EL (cell line): ENCODE results near the gene TRMT11.
A peak's percentile ranks its signal among the peaks of the same experiment; 100 is the strongest.

Experiments
- DNase-seq: peaks from one replicate; pipeline ENCODE4 v3.0.0-alpha.2; 2016

Gene TRMT11

DNA sequence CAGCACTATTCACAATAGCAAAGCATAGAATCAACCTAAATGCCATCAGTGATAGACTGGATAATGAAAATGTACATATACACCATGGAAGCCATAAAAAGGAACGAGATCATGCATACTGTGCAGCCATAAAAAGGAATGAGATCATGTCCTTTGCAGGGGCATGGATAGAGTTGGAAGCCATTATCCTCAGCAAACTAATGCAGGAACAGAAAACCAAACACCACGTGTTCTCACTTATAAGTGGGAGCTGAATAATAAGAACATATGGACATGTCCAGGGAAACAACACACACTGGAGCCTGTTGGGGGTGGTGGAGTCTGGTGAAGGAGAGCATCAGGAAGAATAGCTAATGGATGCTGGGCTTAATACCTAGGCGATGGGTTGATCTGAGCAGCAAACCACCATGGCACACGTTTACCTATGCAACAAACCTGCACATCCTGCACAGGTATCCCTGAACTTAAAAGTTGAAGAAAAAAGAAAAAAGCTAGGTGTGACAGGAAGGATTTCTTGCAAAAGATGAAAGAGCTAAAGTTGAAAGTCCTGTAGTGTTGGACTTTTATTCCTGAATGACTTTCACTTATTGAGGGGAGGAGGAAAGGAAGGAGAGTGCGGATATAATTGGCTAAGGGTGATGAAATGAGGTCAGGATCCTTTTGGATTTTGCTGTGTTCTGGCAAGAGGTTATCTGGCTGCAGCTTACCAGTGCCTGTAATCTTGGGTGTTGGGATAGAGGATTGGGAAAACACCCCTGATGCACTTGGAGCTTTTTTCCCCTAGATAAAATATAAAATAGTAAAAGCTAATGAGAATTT is 8.5 kb downstream of the TRMT11 start:
- no peak for DNase-seq

DNA sequence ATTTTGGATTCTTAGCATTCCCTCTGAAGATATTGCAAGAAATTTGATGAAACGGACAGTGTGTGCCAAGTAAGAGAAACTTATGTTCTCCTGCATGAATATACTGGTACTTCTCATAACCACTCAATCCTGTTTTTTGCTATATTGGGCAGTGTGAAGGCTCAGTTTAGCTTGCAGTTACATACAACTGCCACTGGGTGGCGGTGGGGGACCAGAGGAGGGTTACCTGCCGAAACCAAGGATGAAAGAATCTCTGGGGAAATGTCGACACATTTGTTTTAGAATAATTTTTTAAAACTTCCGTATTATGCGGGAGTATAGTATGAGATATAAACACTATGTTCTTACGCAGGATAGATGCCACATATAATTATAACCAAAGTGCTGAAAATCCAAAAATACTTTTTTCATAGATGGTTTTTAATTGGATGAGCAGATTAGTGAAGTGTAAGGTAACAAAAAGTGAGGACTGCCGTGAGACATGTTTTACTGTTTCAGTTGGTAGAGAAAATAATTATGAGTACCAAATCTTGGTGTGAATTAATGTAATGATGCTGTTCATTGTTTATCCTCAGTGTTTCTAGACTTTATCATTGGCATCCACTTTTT is 9.7 kb downstream of the TRMT11 start:
- peak; percentile 67 for DNase-seq

DNA sequence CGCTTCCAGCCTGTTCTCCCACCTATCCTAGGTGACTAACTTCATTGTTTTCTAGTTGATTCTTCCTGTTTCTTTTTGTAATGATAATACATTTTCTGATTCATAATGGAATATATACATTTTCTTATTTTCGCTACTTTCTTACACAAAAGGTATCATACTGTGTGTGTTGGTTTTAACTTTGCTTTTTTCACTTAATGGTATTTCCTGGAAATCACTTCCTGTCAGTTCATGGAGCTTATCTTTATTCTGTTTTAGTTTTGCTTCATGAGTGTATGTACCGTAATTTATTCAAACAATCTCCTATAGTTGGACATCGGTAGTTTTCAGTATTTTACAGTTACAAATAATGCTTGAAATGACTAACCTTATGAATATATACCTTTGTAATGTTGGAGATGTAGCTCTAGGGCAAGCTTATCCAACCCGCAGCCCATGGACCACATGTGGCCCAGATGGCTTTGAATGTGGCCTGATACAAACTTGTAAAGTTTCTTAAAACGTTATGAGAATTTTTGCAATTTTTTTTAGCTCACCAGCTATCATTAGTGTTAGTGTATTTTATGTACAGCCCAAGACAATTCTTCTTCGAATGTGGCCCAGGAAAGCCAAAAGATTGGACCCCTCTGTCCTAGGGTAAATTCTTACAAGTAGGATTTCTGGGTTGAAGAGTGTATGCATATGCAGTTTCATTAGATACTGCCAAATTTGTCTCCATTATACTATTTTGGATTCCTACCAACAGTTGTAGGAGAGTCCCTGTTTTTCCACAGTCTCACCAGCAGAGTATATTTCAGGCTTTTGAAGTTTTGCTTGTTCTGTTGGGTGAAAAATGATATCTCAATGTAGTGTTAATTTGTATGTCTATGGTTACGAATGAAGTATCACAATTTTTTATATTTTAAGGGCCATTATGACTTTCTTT is 16.7 kb downstream of the TRMT11 start:
- DNase-seq = peak; percentile 32

DNA sequence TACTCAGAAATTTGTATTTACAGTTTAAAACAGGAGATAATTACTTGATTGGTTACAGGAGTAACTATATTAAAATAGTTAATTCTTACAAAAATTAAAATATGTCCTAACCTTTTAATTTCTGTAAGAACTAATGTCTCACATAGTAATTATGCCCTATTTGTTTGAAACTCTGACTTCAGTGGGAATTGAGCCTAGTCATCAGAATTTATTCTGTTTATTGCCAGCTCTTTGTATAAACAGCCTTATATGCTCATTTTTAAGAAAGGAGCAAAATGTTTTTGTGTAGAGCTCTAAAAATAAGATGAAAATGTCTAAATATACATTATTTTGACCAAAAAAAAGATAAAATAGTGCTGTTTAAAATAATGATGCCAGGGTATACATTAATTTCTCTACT is 21.5 kb downstream of the TRMT11 start:
- DNase-seq = no peak

DNA sequence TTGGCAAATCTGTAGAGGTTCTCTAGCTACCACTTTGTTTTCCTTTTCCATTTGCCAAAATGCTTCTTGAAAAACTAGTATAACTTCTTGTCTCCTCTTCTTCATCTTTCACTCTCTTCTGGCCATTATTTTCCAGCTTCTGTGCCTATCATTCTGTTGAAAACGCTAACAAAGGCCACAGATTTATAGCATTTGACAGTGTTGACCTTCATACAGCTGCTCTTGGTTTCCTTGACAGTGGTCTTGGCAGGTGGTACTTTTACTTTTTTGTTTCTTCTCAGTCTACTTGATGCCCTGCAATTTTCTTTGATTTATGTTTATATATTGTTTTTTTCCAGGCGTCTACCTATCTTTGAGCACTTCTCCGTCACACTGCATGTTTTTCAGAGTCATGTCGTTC is 23.7 kb downstream of the TRMT11 start:
- no peak for DNase-seq

DNA sequence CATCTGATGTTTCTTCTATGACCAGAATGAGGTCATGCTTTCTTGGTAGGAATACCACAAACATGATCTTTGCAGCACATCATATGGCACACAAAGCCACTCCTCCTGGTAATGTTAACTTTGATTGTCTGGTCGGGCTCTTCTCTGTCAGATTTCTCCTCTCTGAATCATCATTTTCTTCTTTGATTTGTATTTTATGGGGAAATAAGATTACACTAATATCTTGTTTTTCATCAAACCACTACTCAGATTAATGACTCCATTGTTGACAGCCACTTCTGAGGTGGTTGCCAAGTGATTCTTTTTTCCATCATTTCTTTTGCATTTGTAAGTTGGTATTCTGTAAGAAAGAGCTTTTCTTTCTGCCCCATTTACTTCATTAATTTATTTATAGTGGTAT is 29.5 kb downstream of the TRMT11 start:
- peak; percentile 70 for DNase-seq

DNA sequence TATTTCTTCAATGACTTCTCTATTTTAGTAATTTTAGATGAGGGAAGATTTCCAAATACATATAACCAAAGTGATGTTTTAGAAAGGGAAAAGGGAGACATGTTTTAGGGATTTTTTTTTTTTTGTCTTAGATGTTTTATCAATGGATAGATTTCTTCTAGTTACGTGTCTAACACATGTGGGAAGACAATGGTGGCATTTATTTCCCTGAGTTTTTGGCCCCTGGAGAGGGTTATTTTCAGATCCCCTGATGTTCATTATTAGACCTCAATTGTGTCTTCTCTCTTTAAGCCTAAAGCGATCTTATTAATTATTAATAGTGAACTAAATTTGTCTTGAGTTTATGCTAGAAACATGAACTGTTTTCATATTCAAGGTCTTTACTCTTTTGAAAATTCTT is 30.3 kb downstream of the TRMT11 start:
- DNase-seq = no peak

DNA sequence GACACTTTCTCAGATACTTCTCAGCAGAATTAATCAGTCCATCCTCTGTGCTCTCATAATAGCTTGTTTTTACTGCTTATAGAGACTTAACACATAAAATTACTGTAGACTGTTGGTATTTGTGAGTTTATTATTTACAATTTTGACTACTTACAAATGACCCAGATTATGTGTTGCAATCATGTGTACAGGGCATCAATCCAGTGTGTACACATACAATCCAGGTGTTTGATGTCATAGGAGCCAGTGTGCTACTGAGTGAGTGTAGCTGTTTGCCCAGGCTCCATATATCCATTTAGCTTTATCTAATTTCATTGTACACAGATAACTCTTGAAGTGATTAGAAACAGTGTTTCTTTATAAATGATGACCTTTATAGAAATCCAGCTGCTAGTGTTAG is 31.3 kb downstream of the TRMT11 start:
- no peak for DNase-seq

DNA sequence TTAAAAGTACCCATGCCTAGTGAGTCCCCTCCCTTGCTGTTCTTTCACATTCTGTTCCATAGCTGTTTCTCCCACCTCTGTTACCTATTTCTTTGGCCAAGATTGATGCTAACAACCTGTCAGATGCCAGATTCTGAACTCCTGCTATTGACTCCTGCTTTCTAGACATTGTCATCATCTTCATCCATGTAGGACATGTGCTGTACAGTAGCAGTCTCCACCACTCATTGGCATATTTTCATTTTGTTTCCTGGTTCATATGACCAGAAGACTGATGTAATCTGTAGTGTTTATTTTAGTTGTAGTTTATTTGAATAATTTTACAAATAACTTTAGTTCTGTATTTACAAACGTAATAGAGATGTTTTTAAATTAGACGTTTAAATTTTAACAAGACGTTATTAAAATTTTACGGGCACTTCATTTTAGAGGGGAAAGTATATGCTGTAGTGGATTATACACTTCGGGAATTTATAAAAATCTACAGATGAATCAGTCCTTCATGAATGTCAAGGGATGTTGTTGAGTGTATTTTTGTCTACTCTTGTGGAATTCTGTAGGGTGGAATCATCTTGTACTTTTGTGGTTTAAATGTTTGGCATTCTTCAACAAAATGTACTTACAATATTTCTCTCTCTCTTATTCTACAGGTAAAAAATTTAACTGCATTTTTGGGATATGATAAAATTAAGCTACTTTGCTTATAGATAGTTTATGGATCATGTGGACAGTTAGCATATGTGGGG is 34.1 kb downstream of the TRMT11 start:
- peak; percentile 31 for DNase-seq

DNA sequence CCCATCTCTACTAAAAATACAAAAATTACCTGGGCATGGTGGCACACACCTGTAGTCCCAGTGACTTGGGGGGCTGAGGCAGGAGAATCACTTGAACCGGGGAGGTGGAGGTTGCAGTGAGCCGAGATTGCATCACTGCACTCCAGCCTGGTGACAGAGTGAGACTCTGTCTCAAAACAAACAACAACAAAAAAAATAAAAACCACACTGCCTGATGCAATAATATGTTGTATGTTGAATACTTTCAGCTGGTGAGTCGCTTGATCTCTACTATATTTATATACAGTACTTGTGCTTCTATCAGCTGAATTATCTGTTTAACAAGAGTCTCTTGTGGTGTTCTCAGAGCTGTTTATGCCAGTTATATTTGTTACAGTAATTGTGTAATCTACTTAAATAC is 37.1 kb downstream of the TRMT11 start:
- peak; percentile 27 for DNase-seq

DNA sequence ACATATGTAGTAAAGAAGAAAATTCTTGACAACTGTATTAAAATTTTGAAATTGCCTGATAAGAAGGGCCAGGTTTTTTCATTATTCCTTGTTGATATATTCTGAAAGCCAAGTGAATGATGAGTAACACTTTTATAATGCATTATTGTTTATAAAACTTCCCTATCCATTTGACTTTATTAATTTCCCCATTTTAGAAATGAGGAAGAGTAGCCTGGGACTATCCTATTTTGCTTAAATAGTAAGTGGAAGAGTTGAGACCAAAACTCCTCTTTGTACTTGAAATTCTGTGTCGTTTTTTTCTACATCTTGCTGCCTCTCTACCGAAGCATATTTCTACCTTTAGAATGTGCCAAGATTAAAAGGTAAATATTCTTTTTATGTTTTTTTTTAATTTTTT is 39.7 kb downstream of the TRMT11 start:
- no peak for DNase-seq

DNA sequence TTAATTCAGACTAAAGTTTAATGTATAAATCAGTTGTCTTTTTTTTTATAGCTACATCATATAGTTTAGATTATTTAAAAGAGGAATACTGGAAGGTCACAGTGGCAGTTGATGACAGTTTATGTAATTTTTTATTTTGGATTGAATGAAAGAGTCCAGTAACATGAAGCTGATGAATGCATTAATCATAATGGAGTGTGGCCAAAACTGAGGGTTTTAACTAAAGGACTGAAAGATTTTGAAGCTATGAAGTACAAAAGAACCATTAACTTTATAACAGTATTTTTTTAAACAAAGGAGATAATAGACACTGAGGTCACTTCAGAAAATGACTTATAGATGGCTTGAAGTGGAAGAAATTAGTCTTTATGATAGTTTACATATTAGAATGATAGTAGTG is 41.3 kb downstream of the TRMT11 start:
- DNase-seq = no peak

DNA sequence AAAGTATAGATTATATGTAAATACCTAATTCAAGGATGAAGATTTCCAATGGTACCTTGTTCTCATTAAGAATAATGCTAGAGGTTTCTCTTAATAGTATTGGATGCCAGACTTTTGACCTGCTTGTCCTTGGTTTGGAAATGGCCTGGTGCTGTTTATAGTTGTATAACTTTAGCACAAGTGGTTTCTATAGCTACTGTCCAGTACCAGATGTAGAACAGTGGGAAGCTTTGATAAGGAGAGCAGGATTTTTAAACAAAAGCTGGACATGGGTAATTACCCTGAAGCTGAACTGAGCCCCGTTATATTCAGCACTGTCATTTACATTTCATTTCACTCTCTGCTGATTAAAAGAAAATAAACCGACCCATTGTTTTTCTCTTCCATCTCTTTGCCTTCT is 43.7 kb downstream of the TRMT11 start:
- no peak for DNase-seq

DNA sequence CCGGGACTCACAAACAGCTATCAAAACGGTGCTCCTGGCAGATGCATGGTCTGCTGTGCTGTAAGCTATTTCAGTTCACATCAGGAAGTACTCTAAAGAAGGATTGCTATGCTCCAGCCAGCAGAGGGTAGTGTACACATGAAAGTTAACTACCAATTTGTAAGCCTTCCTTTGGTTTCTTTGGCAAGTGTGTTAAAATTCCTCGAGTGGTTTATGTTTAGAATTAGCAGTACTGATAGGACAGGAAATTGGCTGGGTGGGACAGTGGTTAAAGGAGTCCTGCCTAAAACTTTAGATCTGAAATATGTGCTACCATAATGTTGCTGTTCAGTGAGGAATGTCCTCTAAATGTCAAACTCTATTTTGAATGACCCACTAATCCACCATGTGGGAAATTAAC is 47.4 kb downstream of the TRMT11 start:
- DNase-seq = peak; percentile 85

DNA sequence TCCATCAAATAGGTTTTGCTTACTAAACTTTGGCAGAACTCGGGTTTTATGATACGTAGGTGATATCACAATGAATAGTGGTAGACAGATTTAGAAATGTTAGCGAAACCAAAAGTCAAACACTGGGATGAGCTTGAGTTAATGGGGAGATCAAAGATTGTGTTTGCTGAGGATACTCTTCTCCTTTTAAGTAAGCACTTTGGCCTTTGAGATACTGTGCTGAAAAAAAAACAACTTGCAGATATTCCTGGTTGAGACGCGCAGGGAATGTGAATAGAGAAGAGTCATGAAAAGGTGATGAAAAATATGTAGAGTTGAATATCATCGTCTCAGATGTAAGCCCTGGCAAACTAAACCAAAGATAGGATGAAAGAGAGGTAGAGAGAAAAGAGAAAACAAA is 48.3 kb downstream of the TRMT11 start:
- DNase-seq = no peak

DNA sequence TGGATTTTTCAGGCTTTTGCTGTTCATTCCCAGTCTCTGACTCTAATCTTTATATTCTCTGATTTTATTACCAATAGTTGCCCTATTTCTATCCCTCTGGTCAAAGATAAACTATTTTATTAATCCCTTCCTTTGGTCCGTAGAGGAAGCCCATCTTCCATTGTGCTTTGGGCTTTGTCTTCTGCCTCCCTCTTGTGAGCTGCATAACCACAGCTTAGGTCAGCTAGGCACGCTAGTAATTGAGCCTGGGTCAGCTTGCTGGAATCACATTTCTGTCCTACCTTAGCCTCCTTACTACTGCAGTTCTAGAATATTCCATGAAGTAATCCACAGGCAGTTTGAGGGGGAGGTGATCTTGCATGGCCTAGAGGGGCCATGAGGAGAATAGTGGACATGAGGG is 49.4 kb downstream of the TRMT11 start:
- no peak for DNase-seq

DNA sequence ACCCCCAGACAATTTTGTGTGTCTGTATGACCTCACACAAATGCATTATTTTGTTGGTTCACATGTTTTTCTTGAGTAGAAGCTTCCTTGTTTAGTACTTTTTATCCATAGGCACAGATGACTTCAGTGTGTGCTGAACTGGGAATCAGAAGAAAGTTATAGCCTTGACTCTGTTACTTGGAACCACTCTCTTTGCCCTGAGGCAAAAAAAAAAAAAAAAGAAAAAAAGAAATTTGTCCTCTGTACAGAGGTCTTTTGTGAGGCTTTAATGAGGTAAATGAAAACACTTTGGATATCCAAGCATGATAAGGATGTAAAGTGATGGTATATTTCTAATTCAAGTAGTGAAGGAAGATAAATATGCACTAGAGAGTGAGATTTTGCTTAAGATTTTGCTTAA is 51.9 kb downstream of the TRMT11 start:
- DNase-seq = peak; percentile 13

DNA sequence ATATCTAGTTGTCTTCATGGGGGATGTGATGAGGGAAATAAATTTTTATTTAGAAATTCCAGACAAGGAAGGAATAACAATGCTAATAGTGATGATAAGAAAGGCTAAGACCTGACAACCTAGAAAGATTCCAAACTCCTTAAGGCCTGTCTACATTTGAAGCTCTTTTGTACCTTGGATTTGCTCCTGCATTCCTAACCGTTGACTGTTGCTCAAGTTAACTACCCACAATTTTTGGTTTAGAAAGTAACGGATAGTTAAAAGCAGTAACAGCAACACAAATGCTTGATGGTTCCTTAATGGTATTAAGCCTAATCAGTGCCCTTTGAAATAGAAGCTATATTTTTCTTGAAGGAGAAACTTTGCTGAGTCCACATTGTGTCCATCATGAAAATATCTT is 52.9 kb downstream of the TRMT11 start:
- peak; percentile 73 for DNase-seq

DNA sequence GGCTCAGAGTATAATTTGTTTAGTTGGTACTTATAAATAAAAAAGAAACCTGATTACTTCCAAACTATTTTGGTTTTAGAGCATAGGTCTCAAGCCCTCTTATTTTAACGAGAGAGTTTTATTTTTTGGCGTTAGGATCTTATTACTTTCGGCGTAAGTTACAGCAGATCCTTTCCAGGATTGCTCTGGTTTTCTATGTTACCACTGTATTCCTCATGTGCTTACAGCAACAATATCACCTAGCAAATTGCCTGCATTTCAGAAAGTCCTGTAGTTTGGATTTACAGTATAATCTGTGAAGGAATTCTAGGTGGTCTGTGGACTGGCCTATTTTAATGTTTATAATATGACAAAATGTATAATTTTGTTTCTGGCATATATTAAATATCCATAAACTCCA is 54.1 kb downstream of the TRMT11 start:
- no peak for DNase-seq

DNA sequence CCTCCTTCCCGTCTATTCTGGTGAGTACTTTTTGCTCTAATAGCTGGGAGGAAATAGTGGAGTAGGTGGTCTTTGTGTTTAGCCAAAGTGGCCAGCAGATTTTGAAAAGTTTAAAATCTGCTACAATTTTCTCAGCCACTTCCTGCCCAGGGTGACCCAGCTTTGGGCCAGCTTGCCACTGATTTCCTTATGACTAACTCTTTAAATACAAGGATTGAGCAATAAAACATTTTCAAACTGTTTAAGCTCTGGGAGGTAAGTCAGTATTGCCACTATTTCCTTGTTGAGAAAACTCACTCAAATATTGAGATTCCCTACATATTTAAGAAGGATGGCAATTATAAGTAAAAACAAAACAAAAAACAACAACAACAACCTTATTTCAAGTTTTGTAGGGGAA is 54.5 kb downstream of the TRMT11 start:
- peak; percentile 81 for DNase-seq

DNA sequence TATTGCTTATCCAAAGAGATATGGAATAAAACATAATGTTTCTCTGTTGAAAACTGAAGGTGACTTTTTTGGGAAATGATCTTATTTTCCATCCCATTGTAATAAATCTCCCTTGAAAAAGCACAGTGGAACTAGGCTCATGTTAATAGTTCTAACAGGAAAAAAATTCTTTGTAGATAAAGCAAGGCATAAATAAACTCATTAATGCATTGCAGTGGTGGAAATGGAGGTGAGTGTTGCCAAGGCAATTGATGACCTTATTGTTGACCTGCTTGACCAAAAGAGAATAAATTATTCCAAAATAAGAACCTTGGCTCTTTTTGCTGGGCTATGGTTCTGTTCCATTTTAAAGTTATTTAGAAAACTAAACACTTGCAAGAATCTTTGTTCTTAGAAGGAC is 55.2 kb downstream of the TRMT11 start:
- DNase-seq = no peak

DNA sequence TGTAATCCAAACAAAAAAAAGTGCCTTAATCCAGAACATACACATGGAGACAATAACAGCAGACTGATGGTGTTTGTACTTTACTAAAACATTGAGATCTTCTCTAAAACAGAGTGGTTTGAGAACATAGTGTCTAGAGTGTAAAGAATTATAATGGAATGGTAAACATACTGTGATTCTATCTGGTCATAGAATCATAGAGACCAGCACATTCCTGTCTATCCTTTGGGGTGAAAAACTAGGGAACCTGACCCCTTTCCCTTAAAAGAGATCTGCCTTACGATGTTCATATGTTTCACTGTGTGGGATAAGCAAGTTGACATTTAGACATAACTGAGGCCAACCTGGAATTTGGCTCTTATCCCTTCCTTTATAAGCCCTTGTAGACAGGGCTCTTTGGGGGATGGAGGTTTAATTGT is 55.7 kb downstream of the TRMT11 start:
- no peak for DNase-seq

DNA sequence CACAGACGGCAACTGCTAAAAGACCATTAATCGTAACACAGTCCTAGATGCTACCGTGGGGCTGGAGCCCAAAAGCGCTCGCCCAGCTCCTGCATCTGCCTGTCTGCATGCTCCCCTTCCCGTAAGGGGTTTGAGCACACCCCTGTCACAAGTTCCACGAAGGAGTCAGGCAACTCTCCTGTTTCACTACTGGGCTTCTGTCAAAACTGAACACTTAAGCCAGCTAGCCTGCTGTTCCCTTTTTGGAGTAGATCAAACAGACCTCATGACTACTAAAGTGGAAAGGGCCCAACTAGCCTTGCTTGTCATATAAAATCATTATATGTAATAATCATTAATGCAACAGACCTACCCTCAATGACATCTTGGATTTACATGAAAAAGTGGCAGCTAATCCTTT is 61.3 kb downstream of the TRMT11 start:
- DNase-seq = no peak
